CD1c-positive myeloid dendritic cell (primary cell): Measurements from ENCODE around the gene FANCD2OS.
"Not testable (repeated sequence)": the region's sequence is repeated elsewhere in the genome, so short reads cannot be mapped to it uniquely, and the experiment has no call there.

Source experiments
- DNase-seq: peaks from one replicate; pipeline ENCODE4 v3.0.0-alpha.2; 2016; ENCODE audit errors: extremely low spot score

FANCD2OS gene

GRCh38 chr3:10108091-10108490 is at the start of gene FANCD2OS:
Gene FANCD2OS (minus strand): TSS chr3:10108255. CDS start chr3:10104774, 3,481 bp downstream.
- no peak for DNase-seq

GRCh38 chr3:10157031-10157430 is 49.0 kb upstream of the FANCD2OS start:
- no peak for DNase-seq

DNA sequence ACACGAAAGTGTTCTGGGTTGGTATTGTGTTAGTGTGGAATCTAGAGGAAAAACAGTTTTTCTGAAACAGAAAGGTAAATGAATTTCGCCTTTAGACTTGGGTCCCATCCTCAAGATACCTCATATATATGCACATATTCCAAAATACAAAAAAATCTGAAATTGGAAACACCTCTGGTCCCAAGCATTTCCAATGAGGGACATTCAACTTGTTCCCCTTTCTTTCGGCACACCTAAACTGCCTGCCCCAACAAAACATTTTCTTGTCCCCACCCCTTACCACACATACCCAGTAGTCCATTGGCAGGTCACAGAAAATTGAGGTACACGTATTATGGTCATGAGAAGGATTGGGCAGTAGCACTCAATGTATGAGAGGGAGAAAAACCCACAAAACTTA is 47.6 kb upstream of the FANCD2OS start:
- DNase-seq: no peak

GRCh38 chr3:10155123-10155472 is 47.0 kb upstream of the FANCD2OS start:
- no peak for DNase-seq

DNA sequence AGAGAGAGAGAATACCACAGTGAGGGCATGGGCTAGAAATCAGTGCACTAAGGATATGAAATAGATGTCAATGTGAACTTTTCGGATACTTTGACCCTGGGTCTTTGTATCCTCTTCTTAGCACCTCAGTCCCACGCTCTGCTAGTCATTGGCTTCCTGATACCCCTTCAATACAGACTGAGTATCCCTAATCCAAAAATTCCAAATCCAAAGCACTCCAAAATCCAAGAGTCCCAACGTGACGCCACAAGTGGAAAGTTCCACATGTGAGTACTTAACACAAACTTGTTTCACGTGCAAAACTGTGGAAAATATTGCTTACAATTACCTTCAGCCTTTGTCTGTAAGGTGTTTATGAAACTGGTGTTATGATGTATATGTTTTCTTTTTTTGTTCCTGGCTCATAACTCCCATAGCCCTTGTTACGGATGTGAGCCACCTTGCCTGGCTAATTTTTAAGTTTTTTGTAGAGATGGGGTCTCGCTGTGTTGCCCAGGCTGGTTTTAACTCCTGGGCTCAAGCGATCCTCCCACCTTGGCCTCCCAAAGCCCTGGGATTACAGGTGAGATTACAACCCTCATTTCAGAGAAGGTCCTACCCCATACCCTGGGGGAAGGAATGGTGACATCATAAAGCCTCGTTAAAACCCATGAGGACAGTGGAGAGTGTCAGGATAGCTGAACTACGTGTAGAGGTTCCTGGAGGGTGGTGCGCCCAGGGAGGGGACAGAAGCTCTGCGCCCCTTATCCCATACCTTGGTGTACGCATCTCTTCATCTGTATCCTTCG is 46.5 kb upstream of the FANCD2OS start:
- no peak for DNase-seq

- no peak for DNase-seq
These were observed 42.9 kb upstream of the FANCD2OS start for GRCh38 chr3:10150987-10151386.

DNA sequence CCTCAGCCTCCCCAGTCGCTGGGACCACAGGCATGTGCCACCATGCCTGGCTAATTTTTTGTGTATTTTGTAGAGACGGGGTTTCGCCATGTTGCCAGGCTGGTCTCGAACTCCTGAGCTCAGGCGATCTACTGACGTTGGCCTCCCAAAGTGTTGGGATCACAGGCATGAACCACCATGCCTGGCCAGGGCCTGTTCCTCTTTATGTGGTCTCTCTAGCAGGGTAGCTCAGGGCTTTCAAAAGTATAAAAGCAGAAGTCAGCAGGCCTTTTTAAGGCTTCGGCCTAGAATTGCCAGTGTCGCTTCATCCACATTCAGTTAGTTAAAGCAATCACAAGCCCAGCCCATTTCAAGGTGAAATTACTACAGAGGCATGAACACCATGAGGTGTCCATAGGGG is 41.2 kb upstream of the FANCD2OS start:
- peak; percentile 67 for DNase-seq

GRCh38 chr3:10145685-10146084 is 37.6 kb upstream of the FANCD2OS start:
- DNase-seq: peak; percentile 77

DNA sequence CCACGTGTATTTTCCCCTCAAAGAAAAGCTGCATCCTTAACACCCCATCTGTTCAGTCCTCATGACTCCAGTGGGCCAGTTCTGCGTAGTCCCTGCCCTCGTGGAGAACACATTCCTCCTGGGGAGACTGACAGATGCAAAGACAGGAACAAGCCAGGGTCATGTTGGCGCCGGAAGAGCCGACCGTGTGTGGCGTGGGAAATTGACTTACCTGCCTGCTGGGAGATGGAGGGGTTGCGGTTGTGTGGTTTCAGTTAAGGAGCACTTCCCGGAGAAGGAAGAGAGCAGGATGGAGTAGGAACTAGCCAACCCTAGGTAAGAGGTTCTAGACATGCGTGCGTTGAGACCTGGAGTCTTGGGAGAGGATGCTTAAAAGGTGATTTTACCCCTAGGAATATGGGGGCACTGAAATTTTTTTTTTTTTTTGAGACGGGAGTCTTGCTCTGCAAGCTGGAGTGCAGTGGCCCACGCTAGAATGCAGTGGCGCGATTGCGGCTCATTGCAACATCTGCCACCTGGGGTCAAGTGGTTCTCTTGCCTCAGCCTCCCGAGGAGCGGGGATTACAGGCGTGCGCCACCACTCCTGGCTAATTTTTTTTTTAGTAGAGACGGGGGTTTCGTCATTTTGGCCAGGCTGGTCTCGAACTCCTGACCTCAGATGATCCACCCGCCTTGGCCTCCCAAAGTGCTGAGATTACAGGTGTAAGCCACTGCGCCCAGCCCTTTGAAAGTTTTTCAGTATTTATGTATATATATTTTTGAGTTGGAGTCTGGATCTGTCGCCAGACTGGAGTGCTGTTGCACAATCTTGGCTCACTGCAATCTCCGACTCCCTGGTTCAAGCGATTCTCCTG is 34.9 kb upstream of the FANCD2OS start:
- DNase-seq: peak; percentile 24

- no peak for DNase-seq
These were observed 33.0 kb upstream of the FANCD2OS start for GRCh38 chr3:10140996-10141546.

- no peak for DNase-seq
These were observed 29.1 kb upstream of the FANCD2OS start for GRCh38 chr3:10137178-10137577.

- no peak for DNase-seq
These were observed 28.5 kb upstream of the FANCD2OS start for GRCh38 chr3:10136426-10137005.

DNA sequence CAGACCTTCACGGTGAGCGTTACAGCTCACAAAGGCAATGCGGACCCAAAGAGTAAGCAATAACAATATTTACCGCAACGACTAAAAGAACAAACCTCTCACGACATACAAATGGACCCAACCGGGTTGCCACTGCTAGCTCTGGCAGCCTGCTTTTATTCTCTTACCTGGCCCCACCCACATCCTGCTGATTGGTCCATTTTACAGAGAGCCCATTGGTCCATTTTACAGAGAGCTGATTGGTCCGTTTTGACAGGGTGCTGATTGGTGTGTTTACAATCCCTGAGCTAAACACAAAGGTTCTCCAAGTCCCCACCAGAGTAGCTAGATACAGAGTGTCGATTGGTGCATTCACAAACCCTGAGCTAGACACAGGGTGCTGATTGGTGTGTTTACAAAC is 27.8 kb upstream of the FANCD2OS start:
- DNase-seq: not testable (repeated sequence)

- DNase-seq: no peak
These were observed 14.7 kb upstream of the FANCD2OS start for GRCh38 chr3:10122724-10123123.

DNA sequence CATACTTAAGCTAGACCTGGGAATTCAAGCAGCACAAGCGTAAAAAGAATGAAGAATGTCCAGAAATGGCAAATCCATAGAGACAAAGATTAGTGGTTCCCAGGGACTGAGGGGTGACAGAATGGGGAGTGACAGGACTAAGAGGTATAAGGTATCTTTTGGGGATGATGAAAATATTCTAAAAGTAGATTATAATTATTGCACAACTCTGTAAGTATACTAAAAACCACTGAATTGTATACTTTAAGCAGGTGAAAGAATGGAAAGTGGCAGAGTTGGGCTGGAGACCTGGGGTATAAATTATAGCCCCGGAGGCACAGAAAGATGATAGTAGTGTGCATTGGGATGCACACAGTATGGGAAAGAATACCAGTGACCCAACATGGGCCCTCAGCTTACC is 13.0 kb upstream of the FANCD2OS start:
- no peak for DNase-seq

DNA sequence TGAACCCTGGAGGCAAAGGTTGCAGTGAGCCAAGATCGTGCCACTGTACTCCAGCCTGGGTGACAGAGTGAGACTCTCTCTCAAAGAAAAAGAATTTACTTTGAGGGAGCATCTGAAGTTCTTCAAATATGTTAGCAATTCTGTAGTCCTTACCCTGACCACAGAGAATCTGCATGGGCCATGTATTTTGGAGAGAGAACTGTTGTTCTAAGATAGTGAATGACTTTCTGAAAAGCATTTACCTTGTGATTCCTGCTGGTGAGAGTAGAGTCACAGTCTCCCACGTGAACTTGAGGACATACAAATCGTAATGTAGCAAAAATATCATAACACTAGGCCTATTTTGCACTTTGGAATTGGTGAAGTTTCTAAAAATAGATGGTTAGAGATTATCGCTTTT is 11.3 kb upstream of the FANCD2OS start:
- no peak for DNase-seq

GRCh38 chr3:10116928-10117327 is 8.9 kb upstream of the FANCD2OS start:
- no peak for DNase-seq

DNA sequence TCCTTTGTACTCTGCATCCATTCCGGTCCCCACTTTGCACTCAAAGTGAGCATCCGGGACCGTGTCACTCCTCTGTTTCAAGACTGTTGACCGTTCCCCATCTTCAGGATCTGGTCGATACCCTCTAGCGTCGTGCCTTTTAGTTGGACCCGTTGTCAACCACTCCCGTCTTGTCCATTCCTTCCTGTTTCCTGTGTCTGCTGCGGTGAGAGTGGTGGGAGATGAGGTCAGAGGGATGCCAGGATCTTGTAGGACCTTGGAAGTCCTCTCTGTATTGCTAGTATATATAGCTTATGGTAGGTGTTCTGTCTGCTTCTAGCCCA is 8.0 kb upstream of the FANCD2OS start:
- DNase-seq: peak; percentile 40

- DNase-seq: peak; percentile 99
These were observed 7.5 kb upstream of the FANCD2OS start, which contains the start of gene BRK1 for GRCh38 chr3:10115326-10116137. Gene BRK1 (plus strand): TSS chr3:10115675. CDS start chr3:10115702, 27 bp downstream.

- no peak for DNase-seq
These were observed 1.1 kb downstream of the FANCD2OS start for GRCh38 chr3:10106919-10107318.

- DNase-seq: no peak
These were observed 9.0 kb downstream of the FANCD2OS start for GRCh38 chr3:10099041-10099440.

GRCh38 chr3:10093678-10094077 is 14.4 kb downstream of the FANCD2OS start:
- no peak for DNase-seq
